Smooth muscle cell (in vitro differentiated cells): Measurements from ENCODE around the gene SORCS2. TPM values are rescaled to one million over a fixed set of nuclear protein-coding genes. Genes with fewer than 3 reads are reported as not detected.

Source experiments
- DNase-seq: peaks from one replicate; lab custom pipeline; 2025; ENCODE audit not compliant: unreplicated experiment; lab: John Stamatoyannopoulos, UW
- H2AFZ ChIP-seq: fragments of 200-600 bp; sonication (generic); 2 replicates; pipeline ENCODE4 v1.6.0; 2016; ENCODE audit warnings: antibody characterized with exemption, low read depth, mild to moderate bottlenecking
- H3F3A ChIP-seq: fragments of 200-600 bp; sonication (generic); 2 replicates; pipeline ENCODE4 v1.6.0; 2017; ENCODE audit warnings: antibody characterized with exemption, low read depth
- H3K27ac ChIP-seq: fragments of 200-600 bp; sonication (generic); 2 replicates; pipeline ENCODE4 v1.5.1; 2016; ENCODE audit warnings: low read depth, mild to moderate bottlenecking
- H3K27me3 ChIP-seq: fragments of 200-600 bp; sonication (generic); 2 replicates; pipeline ENCODE4 v1.6.1; 2016; ENCODE audit warnings: low read depth, mild to moderate bottlenecking
- H3K36me3 ChIP-seq: fragments of 200-600 bp; sonication (generic); 2 replicates; pipeline ENCODE4 v1.5.1; 2016; ENCODE audit warnings: low read depth
- H3K4me1 ChIP-seq: fragments of 200-600 bp; sonication (generic); 2 replicates; pipeline ENCODE4 v1.5.1; 2016; ENCODE audit warnings: low read depth
- H3K4me2 ChIP-seq: fragments of 200-600 bp; sonication (generic); 2 replicates; pipeline ENCODE4 v1.6.0; 2016; ENCODE audit warnings: mild to moderate bottlenecking
- H3K4me3 ChIP-seq: fragments of 200-600 bp; sonication (generic); 2 replicates; pipeline ENCODE4 v1.5.1; 2016; ENCODE audit warnings: mild to moderate bottlenecking
- H3K79me2 ChIP-seq: fragments of 200-600 bp; sonication (generic); 2 replicates; pipeline ENCODE4 v1.6.0; 2016; ENCODE audit warnings: low read depth, mild to moderate bottlenecking
- H3K9ac ChIP-seq: fragments of 200-600 bp; sonication (generic); 2 replicates; pipeline ENCODE4 v1.6.0; 2016; ENCODE audit warnings: low read depth
- H3K9me3 ChIP-seq: fragments of 200-600 bp; sonication (generic); replicated peaks from 2 replicates; pipeline ENCODE4 v1.5.1; 2016; ENCODE audit warnings: low read depth
- H4K20me1 ChIP-seq: fragments of 200-600 bp; sonication (generic); 2 replicates; pipeline ENCODE4 v1.6.0; 2016; ENCODE audit warnings: low read depth
- CTCF ChIP-seq: fragments of 200-600 bp; sonication (generic); IDR thresholded peaks from 2 replicates; pipeline ENCODE4 v1.5.1; 2017; ENCODE audit warnings: borderline replicate concordance, mild to moderate bottlenecking, antibody characterized with exemption; ENCODE audit not compliant: insufficient read depth, poor library complexity, severe bottlenecking
- WGBS: methylation state at CpG from one replicate; pipeline ENCODE4 v1.1.7; 2016; ENCODE audit warnings: low lambda C conversion rate; 5-methylcytosine and 5-hydroxymethylcytosine counted together
- polyA plus RNA-seq: library from polyadenylated mRNA; unstranded; fragments of >200 nt; fragmentation: Nextera tagmentation; extraction: Ambion mirVana; gene quantifications from 2 replicates; pipeline ENCODE4 v1.2.1, GENCODE V29; 2016
- total RNA-seq: library from RNA; depleted of rRNA; stranded (reverse); fragments of >200 nt; gene quantifications from 2 replicates; pipeline ENCODE4 v1.2.3, GENCODE V29; 2014

Gene SORCS2
- total and polyA plus RNA-seq, 2 experiments from 2014 or later = 5.2 to 9.3 TPM

DNA sequence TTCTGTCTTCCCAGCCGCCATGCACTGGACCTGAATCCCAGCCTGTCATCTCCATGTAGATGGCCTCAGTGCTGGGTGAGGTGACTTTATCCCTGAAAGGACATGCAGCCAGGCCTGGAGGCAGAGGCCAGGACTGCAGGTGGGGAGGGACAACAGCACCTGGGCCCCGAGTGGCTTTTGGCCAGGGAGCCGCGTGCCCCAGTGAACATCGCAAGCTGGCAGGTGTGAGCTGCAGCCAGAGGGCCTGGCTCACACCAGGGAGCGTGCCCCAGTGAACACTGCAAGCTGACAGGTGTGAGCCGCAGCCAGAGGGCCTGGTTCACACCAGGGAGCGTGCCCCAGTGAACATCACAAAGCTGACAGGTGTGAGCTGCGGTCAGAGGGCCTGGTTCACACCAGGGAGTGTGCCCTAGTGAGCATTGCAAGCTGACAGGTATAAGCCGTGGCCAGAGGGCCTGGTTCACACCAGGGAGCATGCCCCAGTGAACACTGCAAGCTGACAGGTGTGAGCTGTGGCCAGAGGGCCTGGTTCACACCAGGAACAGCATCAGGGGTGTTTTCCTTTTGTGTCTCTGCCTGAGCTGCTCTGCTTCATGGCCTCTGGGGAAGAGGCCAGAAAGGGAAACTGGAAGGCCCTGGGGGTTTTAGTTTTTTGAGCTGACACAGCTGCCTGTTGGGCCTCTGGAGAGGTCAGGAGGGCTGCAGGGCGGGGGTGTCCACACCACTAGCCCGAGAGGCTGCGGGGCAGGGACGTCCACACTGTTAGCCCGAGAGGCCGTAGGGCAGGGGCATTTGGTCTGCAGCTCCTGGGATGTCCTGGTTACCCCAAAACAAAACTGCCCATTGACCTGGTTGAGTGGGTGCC is 265.1 kb downstream of the SORCS2 start:
- Histone ChIP-seq H3K79me2 (no peaks in the 10 kb centered on the region), H3K4me3 (no peak overlapping the region), H3K4me2 (no peak overlapping the region), H3K4me1 (no peaks in the 10 kb centered on the region), H3K36me3 (no peaks in the 10 kb centered on the region), H3K9ac (no peak overlapping the region), H3K27me3 (no peaks in the 10 kb centered on the region), H2AFZ (no peak overlapping the region), H3K27ac (no peak overlapping the region), H3F3A (no peaks in the 10 kb centered on the region), H3K9me3 (no peaks in the 10 kb centered on the region), H4K20me1 (no peaks in the 10 kb centered on the region)
- WGBS = 93% methylated on average over 16 of the region's 16 CpGs
- DNase-seq = no peak
- TF ChIP-seq CTCF = no peak

GRCh38 chr4:7458066-7458425 is 265.7 kb downstream of the SORCS2 start:
- no peak overlapping the region for H3K4me3 ChIP-seq
- no peaks in the 10 kb centered on the region for H4K20me1 ChIP-seq
- 83% methylated on average over 9 of the region's 9 CpGs for WGBS

GRCh38 chr4:7458477-7458876 is 266.1 kb downstream of the SORCS2 start:
- Histone ChIP-seq H3K27ac (no peak overlapping the region), H3K79me2 (no peaks in the 10 kb centered on the region), H3K4me3 (no peak overlapping the region), H3K4me1 (no peaks in the 10 kb centered on the region), H3K4me2 (no peak overlapping the region), H3K9me3 (no peaks in the 10 kb centered on the region), H3K27me3 (no peaks in the 10 kb centered on the region), H4K20me1 (no peaks in the 10 kb centered on the region), H2AFZ (no peak overlapping the region), H3K9ac (no peak overlapping the region), H3F3A (no peaks in the 10 kb centered on the region), H3K36me3 (no peaks in the 10 kb centered on the region)
- TF ChIP-seq CTCF = no peak
- WGBS = 93% methylated on average over 4 of the region's 4 CpGs
- no peak for DNase-seq

More at GRCh38 chr4:7458066-7458425, 265.7 kb downstream of the SORCS2 start:
- Histone ChIP-seq H3K4me1 (no peaks in the 10 kb centered on the region), H3K27ac (no peak overlapping the region), H3K9me3 (no peaks in the 10 kb centered on the region), H3K9ac (no peak overlapping the region), H3K27me3 (no peaks in the 10 kb centered on the region), H3K36me3 (no peaks in the 10 kb centered on the region), H3K4me2 (no peak overlapping the region), H2AFZ (no peak overlapping the region), H3K79me2 (no peaks in the 10 kb centered on the region), H3F3A (no peaks in the 10 kb centered on the region)
- no peak for TF ChIP-seq CTCF
- no peak for DNase-seq

DNA sequence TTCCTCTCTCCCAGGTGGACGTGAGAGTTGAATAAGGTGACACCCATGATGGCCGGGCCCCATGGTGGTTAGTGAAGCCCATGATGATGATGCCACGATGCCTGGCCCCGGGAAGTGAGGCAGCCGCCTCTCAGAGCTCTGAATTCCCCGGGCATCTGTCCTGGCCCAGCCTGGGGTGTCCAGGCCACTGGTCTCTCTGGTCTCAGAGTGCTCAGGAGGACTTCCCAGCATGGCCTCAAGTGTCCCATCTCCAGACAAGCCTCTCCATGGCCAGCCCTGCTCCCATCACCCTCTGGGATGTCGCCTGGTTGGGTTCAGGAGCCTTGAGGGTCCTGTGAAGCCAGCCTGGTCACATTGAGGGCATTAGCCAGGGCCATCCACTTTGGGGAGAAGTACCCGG is 267.1 kb downstream of the SORCS2 start:
- Histone ChIP-seq H2AFZ (no peak overlapping the region), H3K27ac (no peak overlapping the region), H3K4me3 (no peak overlapping the region), H4K20me1 (no peaks in the 10 kb centered on the region), H3K4me2 (no peak overlapping the region), H3K9me3 (no peaks in the 10 kb centered on the region), H3K4me1 (no peaks in the 10 kb centered on the region), H3K27me3 (no peaks in the 10 kb centered on the region), H3F3A (no peaks in the 10 kb centered on the region), H3K36me3 (no peaks in the 10 kb centered on the region), H3K9ac (no peak overlapping the region), H3K79me2 (no peaks in the 10 kb centered on the region)
- TF ChIP-seq CTCF = no peak
- 89% methylated on average over 8 of the region's 8 CpGs for WGBS
- DNase-seq = no peak
